ENCODE measurements around the gene FAM222B. TPM values are rescaled to one million over a fixed set of nuclear protein-coding genes. Genes with fewer than 3 reads are reported as not detected.

FAM222B gene
- polyA plus RNA-seq, 1 donor from 2014 or later, result 6.4 TPM

GRCh38 chr17:28756049-28756804 is 86.4 kb downstream of the FAM222B start:
- no peak overlapping the region for H3K4me2 ChIP-seq (ENCODE audit: low read length)
- TF ChIP-seq SMC3 (conservative IDR thresholded peaks at IDR 0.05; ENCODE audit: poor library complexity) (no peak), POLR2AphosphoS5 (IDR thresholded peaks at IDR 0.05) (peak; percentile 6)
- no peaks in the 10 kb centered on the region for H3K9me2 ChIP-seq (ENCODE audit: insufficient read depth, low read length)
- no peaks in the 10 kb centered on the region for H3F3A ChIP-seq (ENCODE audit: insufficient read depth, low read length, poor library complexity, severe bottlenecking)
- H4K20me1 ChIP-seq (ENCODE audit: insufficient read depth), result no peaks in the 10 kb centered on the region
- no peak overlapping the region for H2AFZ ChIP-seq (ENCODE audit: low read depth, low read length)
- H3K9ac ChIP-seq (ENCODE audit: low read length), result no peak overlapping the region
- no peak overlapping the region for H3K4me3 ChIP-seq (ENCODE audit: low read length)
- H3K36me3 ChIP-seq (ENCODE audit: insufficient read depth, low read length), result peaks cover 4% of the 10 kb centered on the region
- H3K27me3 ChIP-seq (ENCODE audit: insufficient read depth, low read depth, low read length), result no peaks in the 10 kb centered on the region
- H3K79me2 ChIP-seq (replicated peaks; ENCODE audit: insufficient read depth, low read length), result peaks cover 4% of the 10 kb centered on the region
- H3K27ac ChIP-seq (ENCODE audit: low read length), result no peak overlapping the region
- H3K9me3 ChIP-seq (ENCODE audit: low read length), result no peaks in the 10 kb centered on the region

DNA sequence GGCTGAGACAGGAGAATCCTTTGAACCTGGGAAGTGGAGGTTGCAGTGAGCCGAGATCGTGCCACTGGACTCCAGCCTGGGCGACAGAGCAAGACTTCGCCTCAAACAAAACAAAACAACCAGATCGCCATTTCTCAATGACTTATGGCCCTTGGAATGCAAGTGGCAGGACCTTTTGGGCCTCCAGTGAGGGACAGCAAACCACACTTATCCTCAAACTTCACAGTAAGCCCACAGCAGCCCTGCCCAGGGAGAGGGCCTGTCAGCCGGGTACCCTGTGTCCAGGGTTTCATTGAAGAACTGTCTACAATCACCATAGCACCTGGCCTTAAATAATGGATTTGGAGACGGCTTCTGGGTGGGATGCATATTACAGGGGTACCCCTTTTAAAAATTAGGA is 87.1 kb downstream of the FAM222B start:
- H3F3A ChIP-seq (ENCODE audit: insufficient read depth, low read length, poor library complexity, severe bottlenecking), result no peaks in the 10 kb centered on the region
- H3K36me3 ChIP-seq (ENCODE audit: insufficient read depth, low read length), result peaks cover 8% of the 10 kb centered on the region
- H3K4me3 ChIP-seq (ENCODE audit: low read length), result no peak overlapping the region
- no peaks in the 10 kb centered on the region for H3K9me3 ChIP-seq (ENCODE audit: low read length)
- H4K20me1 ChIP-seq (ENCODE audit: insufficient read depth), result peaks cover 6% of the 10 kb centered on the region
- no peak overlapping the region for H2AFZ ChIP-seq (ENCODE audit: low read depth, low read length)
- TF ChIP-seq REST (IDR thresholded peaks at IDR 0.05; ENCODE audit: borderline replicate concordance) (no peak), RAD21 (conservative IDR thresholded peaks at IDR 0.05) (no peak), POLR2AphosphoS5 (IDR thresholded peaks at IDR 0.05) (no peak), MXI1 (conservative IDR thresholded peaks at IDR 0.05; ENCODE audit: poor library complexity, severe bottlenecking) (no peak), TAF1 (IDR thresholded peaks at IDR 0.05; ENCODE audit: low read depth) (no peak), SMC3 (conservative IDR thresholded peaks at IDR 0.05; ENCODE audit: poor library complexity) (no peak), EP300 (conservative IDR thresholded peaks at IDR 0.05; ENCODE audit: poor library complexity, severe bottlenecking) (no peak), EZH2 (IDR thresholded peaks at IDR 0.05; ENCODE audit: borderline replicate concordance, insufficient read depth, low read length, poor library complexity, severe bottlenecking) (no peak), CTCF (IDR thresholded peaks at IDR 0.05; ENCODE audit: poor library complexity, severe bottlenecking) (no peak)
- no peak overlapping the region for H3K4me2 ChIP-seq (ENCODE audit: low read length)
- peaks cover 7% of the 10 kb centered on the region for H3K79me2 ChIP-seq (replicated peaks; ENCODE audit: insufficient read depth, low read length)
- H3K27me3 ChIP-seq (ENCODE audit: insufficient read depth, low read depth, low read length), result no peaks in the 10 kb centered on the region
- H3K27ac ChIP-seq (ENCODE audit: low read length), result no peak overlapping the region
- H3K9me2 ChIP-seq (ENCODE audit: insufficient read depth, low read length), result no peaks in the 10 kb centered on the region
- no peak overlapping the region for H3K9ac ChIP-seq (ENCODE audit: low read length)
